GM18907 (cell line): ENCODE measurements around the gene S100A7.
"Not testable (repeated sequence)": the region's sequence is repeated elsewhere in the genome, so short reads cannot be mapped to it uniquely, and the experiment has no call there.

Experiments
- ATAC-seq: cut with Tn5 transposase; IDR thresholded peaks from one replicate; pipeline ENCODE4 v1.9.1; 2021; ENCODE audit warnings: mild to moderate bottlenecking, moderate library complexity; ENCODE audit not compliant: unreplicated experiment

S100A7 gene

GRCh38 chr1:153478047-153478691, 17.7 kb upstream of the S100A7 start:
- no peak for ATAC-seq

- no peak for ATAC-seq
Observed at GRCh38 chr1:153476491-153477093, 16.1 kb upstream of the S100A7 start.

- no peak for ATAC-seq
Observed at GRCh38 chr1:153475282-153475681, 14.8 kb upstream of the S100A7 start.

- no peak for ATAC-seq
Observed at GRCh38 chr1:153474347-153474746, 13.9 kb upstream of the S100A7 start.

GRCh38 chr1:153470707-153471106, 10.3 kb upstream of the S100A7 start:
- no peak for ATAC-seq

GRCh38 chr1:153466908-153467307, 6.5 kb upstream of the S100A7 start:
- no peak for ATAC-seq

GRCh38 chr1:153465811-153466636, 5.6 kb upstream of the S100A7 start:
- ATAC-seq = no peak

GRCh38 chr1:153462741-153463140, 2.3 kb upstream of the S100A7 start:
- not testable (repeated sequence) for ATAC-seq

GRCh38 chr1:153459655-153460054, 796 bp downstream of the S100A7 start:
- no peak for ATAC-seq

GRCh38 chr1:153456396-153456795, 4.1 kb downstream of the S100A7 start:
- ATAC-seq = no peak

GRCh38 chr1:153448851-153449250, 11.6 kb downstream of the S100A7 start:
- ATAC-seq = not testable (repeated sequence)

GRCh38 chr1:153447498-153448170, 12.8 kb downstream of the S100A7 start:
- no peak for ATAC-seq

GRCh38 chr1:153444078-153444477, 16.4 kb downstream of the S100A7 start:
- ATAC-seq = no peak

GRCh38 chr1:153443486-153443885, 17.0 kb downstream of the S100A7 start:
- ATAC-seq = no peak

GRCh38 chr1:153441238-153441755, 19.2 kb downstream of the S100A7 start:
- ATAC-seq = no peak

GRCh38 chr1:153439273-153439672, 21.2 kb downstream of the S100A7 start:
- ATAC-seq = no peak

GRCh38 chr1:153438599-153438998, 21.9 kb downstream of the S100A7 start:
- no peak for ATAC-seq

GRCh38 chr1:153437236-153437635, 23.2 kb downstream of the S100A7 start:
- no peak for ATAC-seq

- no peak for ATAC-seq
Observed at GRCh38 chr1:153434746-153435455, 25.6 kb downstream of the S100A7 start.

- no peak for ATAC-seq
Observed at GRCh38 chr1:153432874-153433681, 27.4 kb downstream of the S100A7 start.
